Activated naive CD8-positive, alpha-beta T cell (primary cell): ENCODE data around the gene GRM8.
"Not testable (repeated sequence)": the region's sequence is repeated elsewhere in the genome, so short reads cannot be mapped to it uniquely, and the experiment has no call there.

ENCODE experiments used
- H3K27ac Mint-ChIP-seq: one replicate; pipeline ENCODE4 v1.8.0; 2021; ENCODE audit warnings: mixed read lengths
- H3K27me3 Mint-ChIP-seq: one replicate; pipeline ENCODE4 v1.8.0; 2021; ENCODE audit warnings: mixed read lengths
- H3K36me3 Mint-ChIP-seq: one replicate; pipeline ENCODE4 v1.8.0; 2021; ENCODE audit warnings: mixed read lengths
- H3K4me1 Mint-ChIP-seq: one replicate; pipeline ENCODE4 v1.8.0; 2021; ENCODE audit warnings: low read depth, mixed read lengths
- H3K4me3 Mint-ChIP-seq: one replicate; pipeline ENCODE4 v1.8.0; 2021; ENCODE audit warnings: mild to moderate bottlenecking, mixed read lengths
- H3K9me3 Mint-ChIP-seq: one replicate; pipeline ENCODE4 v1.8.0; 2021; ENCODE audit warnings: low read depth, mixed read lengths

GRM8 gene

GRCh38 chr7:126668762-126669161 is 584.0 kb downstream of the GRM8 start:
- H3K4me1 Mint-ChIP-seq, H3K27me3 Mint-ChIP-seq, H3K27ac Mint-ChIP-seq, H3K9me3 Mint-ChIP-seq, H3K4me3 Mint-ChIP-seq, H3K36me3 Mint-ChIP-seq: not testable (repeated sequence)

GRCh38 chr7:126668367-126668752 is 584.4 kb downstream of the GRM8 start:
- Mint-ChIP-seq H3K9me3 (peaks cover 3% of the 10 kb centered on the region), H3K4me3 (no peak overlapping the region), H3K27me3 (no peaks in the 10 kb centered on the region), H3K4me1 (no peaks in the 10 kb centered on the region), H3K36me3 (no peaks in the 10 kb centered on the region), H3K27ac (no peak overlapping the region)

GRCh38 chr7:126667742-126668366 is 584.9 kb downstream of the GRM8 start:
- no peak overlapping the region for H3K27ac Mint-ChIP-seq
- no peaks in the 10 kb centered on the region for H3K27me3 Mint-ChIP-seq
- H3K9me3 Mint-ChIP-seq: peaks cover 3% of the 10 kb centered on the region
- no peaks in the 10 kb centered on the region for H3K4me1 Mint-ChIP-seq
- H3K36me3 Mint-ChIP-seq: no peaks in the 10 kb centered on the region
- H3K4me3 Mint-ChIP-seq: no peak overlapping the region

GRCh38 chr7:126662856-126663255 is 589.9 kb downstream of the GRM8 start:
- H3K9me3 Mint-ChIP-seq: peaks cover 3% of the 10 kb centered on the region
- H3K4me3 Mint-ChIP-seq: no peak overlapping the region
- H3K36me3 Mint-ChIP-seq: no peaks in the 10 kb centered on the region
- H3K27ac Mint-ChIP-seq: no peak overlapping the region
- H3K4me1 Mint-ChIP-seq: no peaks in the 10 kb centered on the region
- no peaks in the 10 kb centered on the region for H3K27me3 Mint-ChIP-seq

GRCh38 chr7:126659124-126659523 is 593.6 kb downstream of the GRM8 start:
- H3K36me3 Mint-ChIP-seq: no peaks in the 10 kb centered on the region
- no peaks in the 10 kb centered on the region for H3K4me1 Mint-ChIP-seq
- no peak overlapping the region for H3K4me3 Mint-ChIP-seq
- peaks cover 3% of the 10 kb centered on the region for H3K9me3 Mint-ChIP-seq
- H3K27ac Mint-ChIP-seq: no peak overlapping the region
- no peaks in the 10 kb centered on the region for H3K27me3 Mint-ChIP-seq

GRCh38 chr7:126658684-126659083 is 594.1 kb downstream of the GRM8 start:
- Mint-ChIP-seq H3K27me3 (no peaks in the 10 kb centered on the region), H3K9me3 (peaks cover 3% of the 10 kb centered on the region), H3K36me3 (no peaks in the 10 kb centered on the region), H3K4me3 (no peak overlapping the region), H3K27ac (no peak overlapping the region), H3K4me1 (no peaks in the 10 kb centered on the region)

GRCh38 chr7:126657599-126658358 is 595.0 kb downstream of the GRM8 start:
- peaks cover 3% of the 10 kb centered on the region for H3K9me3 Mint-ChIP-seq
- H3K36me3 Mint-ChIP-seq: no peaks in the 10 kb centered on the region
- no peaks in the 10 kb centered on the region for H3K27me3 Mint-ChIP-seq
- H3K27ac Mint-ChIP-seq: no peak overlapping the region
- no peaks in the 10 kb centered on the region for H3K4me1 Mint-ChIP-seq
- no peak overlapping the region for H3K4me3 Mint-ChIP-seq

- H3K4me3 Mint-ChIP-seq: no peak overlapping the region
- peaks cover 3% of the 10 kb centered on the region for H3K9me3 Mint-ChIP-seq
- H3K27me3 Mint-ChIP-seq: peaks cover 2% of the 10 kb centered on the region
- H3K27ac Mint-ChIP-seq: no peak overlapping the region
- H3K4me1 Mint-ChIP-seq: no peaks in the 10 kb centered on the region
- no peaks in the 10 kb centered on the region for H3K36me3 Mint-ChIP-seq
These were observed 595.6 kb downstream of the GRM8 start for GRCh38 chr7:126657137-126657536.

GRCh38 chr7:126656165-126656564 is 596.6 kb downstream of the GRM8 start:
- H3K4me3 Mint-ChIP-seq: no peak overlapping the region
- H3K36me3 Mint-ChIP-seq: no peaks in the 10 kb centered on the region
- peaks cover 2% of the 10 kb centered on the region for H3K27me3 Mint-ChIP-seq
- no peaks in the 10 kb centered on the region for H3K4me1 Mint-ChIP-seq
- no peak overlapping the region for H3K27ac Mint-ChIP-seq
- H3K9me3 Mint-ChIP-seq: peaks cover 3% of the 10 kb centered on the region

- H3K27ac Mint-ChIP-seq: no peak overlapping the region
- H3K4me3 Mint-ChIP-seq: no peak overlapping the region
- H3K27me3 Mint-ChIP-seq: no peaks in the 10 kb centered on the region
- H3K36me3 Mint-ChIP-seq: no peaks in the 10 kb centered on the region
- H3K9me3 Mint-ChIP-seq: no peaks in the 10 kb centered on the region
- no peaks in the 10 kb centered on the region for H3K4me1 Mint-ChIP-seq
These were observed 615.2 kb downstream of the GRM8 start for GRCh38 chr7:126637538-126637937.

- no peaks in the 10 kb centered on the region for H3K4me1 Mint-ChIP-seq
- H3K27me3 Mint-ChIP-seq: no peaks in the 10 kb centered on the region
- no peaks in the 10 kb centered on the region for H3K9me3 Mint-ChIP-seq
- no peak overlapping the region for H3K4me3 Mint-ChIP-seq
- no peaks in the 10 kb centered on the region for H3K36me3 Mint-ChIP-seq
- no peak overlapping the region for H3K27ac Mint-ChIP-seq
These were observed 617.2 kb downstream of the GRM8 start for GRCh38 chr7:126635545-126635944.

GRCh38 chr7:126608339-126608776 is 644.4 kb downstream of the GRM8 start:
- no peaks in the 10 kb centered on the region for H3K27me3 Mint-ChIP-seq
- no peaks in the 10 kb centered on the region for H3K9me3 Mint-ChIP-seq
- H3K36me3 Mint-ChIP-seq: no peaks in the 10 kb centered on the region
- H3K27ac Mint-ChIP-seq: no peak overlapping the region
- no peaks in the 10 kb centered on the region for H3K4me1 Mint-ChIP-seq
- H3K4me3 Mint-ChIP-seq: no peak overlapping the region

GRCh38 chr7:126606331-126606730 is 646.4 kb downstream of the GRM8 start:
- no peaks in the 10 kb centered on the region for H3K4me1 Mint-ChIP-seq
- no peaks in the 10 kb centered on the region for H3K27me3 Mint-ChIP-seq
- no peak overlapping the region for H3K4me3 Mint-ChIP-seq
- H3K36me3 Mint-ChIP-seq: no peaks in the 10 kb centered on the region
- H3K27ac Mint-ChIP-seq: no peak overlapping the region
- no peaks in the 10 kb centered on the region for H3K9me3 Mint-ChIP-seq

- Mint-ChIP-seq H3K4me3 (no peak overlapping the region), H3K4me1 (no peaks in the 10 kb centered on the region), H3K36me3 (no peaks in the 10 kb centered on the region), H3K9me3 (no peaks in the 10 kb centered on the region), H3K27ac (no peak overlapping the region), H3K27me3 (no peaks in the 10 kb centered on the region)
These were observed 647.2 kb downstream of the GRM8 start for GRCh38 chr7:126605553-126605952.

GRCh38 chr7:126605056-126605455 is 647.7 kb downstream of the GRM8 start:
- Mint-ChIP-seq H3K36me3 (no peaks in the 10 kb centered on the region), H3K27ac (no peak overlapping the region), H3K9me3 (no peaks in the 10 kb centered on the region), H3K4me1 (no peaks in the 10 kb centered on the region), H3K4me3 (no peak overlapping the region), H3K27me3 (no peaks in the 10 kb centered on the region)
